PFSK-1 (cell line): ENCODE results near the gene ALG10.

Source experiments
- POLR2AphosphoS5 ChIP-seq: IDR thresholded peaks from 2 replicates; pipeline ENCODE4 v1.6.1; 2012; ENCODE audit warnings: low read depth, mild to moderate bottlenecking, control low read depth, low read length, moderate library complexity
- REST ChIP-seq, 2 experiments: IDR thresholded peaks; 2 replicates each; pipeline versions ENCODE4 v1.6.1 to v1.8.0; 2011 to 2012; ENCODE audit warnings: low read depth in 2 of 2, low read length in 2 of 2, control low read depth in 1 of 2, inconsistent platforms in 1 of 2, mild to moderate bottlenecking in 1 of 2, moderate library complexity in 1 of 2; ENCODE audit not compliant: insufficient read depth in 1 of 2
- SIN3A ChIP-seq: IDR thresholded peaks from 2 replicates; pipeline ENCODE4 v1.6.1; 2012; ENCODE audit warnings: mild to moderate bottlenecking, low read length, moderate library complexity, borderline replicate concordance; ENCODE audit not compliant: insufficient read depth

GRCh38 chr12:33977887-33978286 is 44.4 kb upstream of the ALG10 start:
- TF ChIP-seq POLR2AphosphoS5 (no peak), REST (IDR thresholded peaks at IDR 0.05; ENCODE audit: insufficient read depth in 1 of 2, low read depth in 2 of 2, low read length in 2 of 2) (no peak), SIN3A (no peak)
